ENCODE measurements around the gene WNT9B.

The WNT9B gene

GRCh38 chr17:46859996-46860395, 8.6 kb downstream of the WNT9B start:
- DNase-seq = no peak

GRCh38 chr17:46862949-46863348, 11.6 kb downstream of the WNT9B start:
- no peak for DNase-seq

- no peak for DNase-seq
Observed at GRCh38 chr17:46863383-46864121, 12.2 kb downstream of the WNT9B start.

- DNase-seq = no peak
Observed at GRCh38 chr17:46865100-46865499, 13.7 kb downstream of the WNT9B start.

- no peak for DNase-seq
Observed at GRCh38 chr17:46866325-46866724, 14.9 kb downstream of the WNT9B start.

- DNase-seq = no peak
Observed at GRCh38 chr17:46866747-46867146, 15.4 kb downstream of the WNT9B start.

- no peak for DNase-seq
Observed at GRCh38 chr17:46868689-46869187, 17.4 kb downstream of the WNT9B start.

GRCh38 chr17:46869296-46869695, 17.9 kb downstream of the WNT9B start:
- no peak for DNase-seq

GRCh38 chr17:46869975-46870803, 18.8 kb downstream of the WNT9B start:
- DNase-seq = no peak

- no peak for DNase-seq
Observed at GRCh38 chr17:46872421-46872820, 21.0 kb downstream of the WNT9B start.

GRCh38 chr17:46873941-46874645, 22.7 kb downstream of the WNT9B start:
- DNase-seq = no peak

- no peak for DNase-seq
Observed at GRCh38 chr17:46874906-46875305, 23.5 kb downstream of the WNT9B start.

- no peak for DNase-seq
Observed at GRCh38 chr17:46875849-46876352, 24.5 kb downstream of the WNT9B start.

- peak; percentile 51 for DNase-seq
Observed at GRCh38 chr17:46876353-46876887, 25.0 kb downstream of the WNT9B start.

- no peak for DNase-seq
Observed at GRCh38 chr17:46876926-46877325, 25.5 kb downstream of the WNT9B start.

GRCh38 chr17:46877466-46877865, 26.1 kb downstream of the WNT9B start:
- DNase-seq = no peak

GRCh38 chr17:46878055-46878454, 26.7 kb downstream of the WNT9B start:
- no peak for DNase-seq

GRCh38 chr17:46879101-46879500, 27.7 kb downstream of the WNT9B start:
- DNase-seq = no peak

- no peak for DNase-seq
Observed at GRCh38 chr17:46881015-46881414, 29.6 kb downstream of the WNT9B start.

GRCh38 chr17:46882666-46883065, 31.3 kb downstream of the WNT9B start:
- no peak for DNase-seq

GRCh38 chr17:46883871-46884520, 32.6 kb downstream of the WNT9B start:
- no peak for DNase-seq

- DNase-seq = no peak
Observed at GRCh38 chr17:46884552-46884951, 33.2 kb downstream of the WNT9B start.
